DMS114 treated with DMSO at 0.1 percent for 48 hours (cell line): Measurements from ENCODE around the gene THRSP.
"Not testable (repeated sequence)": the region's sequence is repeated elsewhere in the genome, so short reads cannot be mapped to it uniquely, and the experiment has no call there.

Source experiments
- DNase-seq: peaks from one replicate; lab custom pipeline; 2025; ENCODE audit not compliant: unreplicated experiment; lab: John Stamatoyannopoulos, UW

Gene THRSP

GRCh38 chr11:78062671-78063070 lies 990 bp upstream of the THRSP start:
- no peak for DNase-seq

- DNase-seq: no peak
Observed at GRCh38 chr11:78065203-78065602, 1.5 kb downstream of the THRSP start.

- no peak for DNase-seq
Observed at GRCh38 chr11:78066471-78066870, 2.8 kb downstream of the THRSP start.

GRCh38 chr11:78067704-78068103 lies 4.0 kb downstream of the THRSP start:
- no peak for DNase-seq

DNA sequence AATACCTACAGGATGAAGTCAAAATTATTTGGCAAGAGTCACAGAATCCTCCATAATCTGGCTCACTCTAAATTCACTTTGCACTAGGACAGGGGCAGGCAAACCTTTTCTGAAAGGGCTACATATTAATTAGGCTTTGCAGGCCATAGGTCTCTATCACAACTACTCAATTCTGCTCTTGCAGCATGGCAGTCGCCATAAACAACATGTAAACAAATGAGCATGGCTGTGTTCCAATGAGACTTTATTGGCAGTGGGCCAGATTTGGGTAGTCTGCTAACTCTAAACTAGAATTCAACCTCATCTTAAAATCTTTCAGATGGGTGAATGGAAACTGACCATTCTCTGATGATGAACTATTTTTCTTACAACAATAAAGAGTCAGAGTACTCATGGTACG lies 5.8 kb downstream of the THRSP start:
- no peak for DNase-seq

DNA sequence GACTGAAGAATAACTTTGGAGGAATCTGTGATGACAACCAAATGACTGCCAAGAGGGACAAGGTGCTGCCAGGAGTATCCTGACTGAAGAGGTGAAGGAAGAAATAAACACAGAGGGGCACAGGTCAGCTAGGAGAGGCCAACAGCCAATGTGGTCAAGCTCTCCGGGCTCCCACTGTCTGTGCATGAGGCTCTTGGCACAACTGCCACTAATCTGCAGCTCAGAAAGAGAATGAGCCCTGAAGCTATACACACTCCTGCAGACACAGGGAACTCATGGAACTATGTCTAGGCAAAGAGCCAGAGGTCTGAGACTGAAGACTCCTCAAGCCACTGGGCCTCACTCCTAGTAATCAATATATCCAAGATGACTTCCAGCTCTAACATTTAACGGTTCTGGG lies 7.0 kb downstream of the THRSP start:
- DNase-seq: no peak

DNA sequence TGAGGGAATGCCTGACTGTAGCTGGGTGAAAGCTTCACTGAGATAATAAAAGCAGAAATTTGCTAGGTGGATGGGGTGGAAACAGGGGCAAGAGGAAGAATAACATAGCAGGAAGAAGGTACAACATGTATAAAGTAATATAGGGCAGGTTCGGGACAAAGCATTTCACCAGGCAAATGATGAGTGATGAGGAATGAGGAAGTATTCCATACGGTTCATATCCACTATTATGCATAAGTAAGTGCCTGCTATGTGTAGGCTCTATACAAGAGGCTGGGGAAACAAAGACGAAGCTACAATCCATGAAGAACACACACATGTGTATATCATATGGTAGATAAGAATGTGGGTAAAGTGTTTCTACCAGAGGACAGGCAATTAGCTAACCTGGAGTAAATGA lies 8.1 kb downstream of the THRSP start:
- no peak for DNase-seq

- no peak for DNase-seq
Observed at GRCh38 chr11:78072455-78072854, 8.8 kb downstream of the THRSP start.

DNA sequence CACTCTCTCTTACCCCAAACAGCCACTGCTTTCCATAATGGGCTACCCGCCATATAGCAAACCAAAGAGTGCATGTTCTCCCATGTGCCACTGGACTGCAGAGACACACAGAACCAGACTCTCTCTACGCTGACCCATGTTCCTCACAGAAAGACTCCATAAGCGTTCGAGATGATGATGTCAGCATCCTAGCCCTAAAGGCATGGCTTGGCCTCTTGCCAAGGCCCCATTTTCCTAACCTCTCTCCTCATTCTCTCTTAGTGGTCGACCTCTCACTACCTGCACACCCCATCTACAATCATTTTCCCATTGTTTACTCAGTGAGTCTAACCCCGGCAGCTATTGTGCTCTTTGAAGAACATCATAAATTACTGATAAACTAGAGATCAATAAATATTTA lies 11.1 kb downstream of the THRSP start:
- no peak for DNase-seq

- no peak for DNase-seq
Observed at GRCh38 chr11:78076733-78077403, 13.2 kb downstream of the THRSP start.

DNA sequence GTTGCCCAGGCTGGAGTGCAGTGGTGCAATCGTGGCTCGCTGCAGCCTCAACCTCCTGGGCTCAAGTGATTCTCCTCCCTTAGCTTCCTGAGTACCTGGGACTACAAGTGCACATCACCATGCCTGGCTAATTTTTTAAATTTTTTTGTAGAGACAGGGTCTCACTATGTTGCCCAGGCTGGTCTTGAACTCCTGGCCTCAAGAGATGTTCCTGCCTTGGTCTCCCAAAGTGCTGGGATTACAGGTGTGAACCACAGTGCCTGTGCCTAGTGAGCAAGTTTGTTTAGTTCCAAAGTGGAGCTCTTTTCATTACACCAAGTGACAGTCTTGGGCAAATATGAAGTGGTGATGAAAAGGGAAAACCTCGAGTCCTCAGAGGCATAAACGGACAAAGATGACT lies 13.9 kb downstream of the THRSP start:
- DNase-seq: not testable (repeated sequence)

GRCh38 chr11:78078218-78079167 lies 14.8 kb downstream of the THRSP start:
- DNase-seq: no peak

DNA sequence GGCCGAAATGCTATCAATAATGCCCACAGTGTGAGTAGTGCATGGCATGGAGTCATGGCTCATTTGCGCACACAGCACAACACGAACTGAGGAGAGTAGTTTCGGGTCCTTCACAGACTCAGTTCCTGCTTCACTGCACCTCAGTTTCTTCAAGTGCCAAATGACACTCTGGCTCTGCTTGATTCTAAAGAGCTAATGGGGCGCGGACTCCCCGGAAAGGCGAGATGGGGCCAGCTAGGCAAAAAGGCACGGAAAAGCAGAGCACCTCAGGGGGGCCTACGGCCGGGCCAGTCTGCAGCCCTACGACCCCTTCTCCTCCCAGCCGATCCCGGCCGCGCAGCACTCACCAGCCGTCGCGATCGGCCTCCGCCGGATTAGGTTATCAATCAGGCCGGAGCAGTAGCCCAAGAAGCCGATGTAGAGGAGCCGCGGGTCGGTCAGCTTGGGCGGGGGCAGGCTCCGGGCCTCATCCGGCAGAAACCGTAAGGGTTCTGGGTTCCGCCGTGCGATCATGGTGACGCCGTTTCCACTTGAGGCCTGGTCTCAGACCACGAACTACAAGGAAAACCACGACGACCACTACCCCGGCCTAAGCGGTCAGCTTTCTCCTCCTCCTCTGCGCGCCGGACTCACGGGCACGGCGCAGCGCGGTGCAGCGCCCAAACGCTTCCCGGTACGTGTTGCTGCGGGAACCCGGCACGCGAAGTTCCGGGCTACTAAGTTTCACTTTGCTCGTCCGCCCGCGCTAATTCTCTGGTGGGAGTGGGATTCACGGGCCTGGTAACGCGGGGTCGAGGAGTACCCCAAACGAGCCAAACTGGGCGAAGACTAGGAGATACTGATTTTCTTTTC lies 15.8 kb downstream of the THRSP start, which contains the start of gene NDUFC2:
Gene NDUFC2 (minus strand): TSS at position 631 of the 852 bp plus-strand sequence. CDS start 118 bp downstream, at position 513.
- peak; percentile 52 for DNase-seq

GRCh38 chr11:78080084-78080817 lies 16.6 kb downstream of the THRSP start:
- no peak for DNase-seq

DNA sequence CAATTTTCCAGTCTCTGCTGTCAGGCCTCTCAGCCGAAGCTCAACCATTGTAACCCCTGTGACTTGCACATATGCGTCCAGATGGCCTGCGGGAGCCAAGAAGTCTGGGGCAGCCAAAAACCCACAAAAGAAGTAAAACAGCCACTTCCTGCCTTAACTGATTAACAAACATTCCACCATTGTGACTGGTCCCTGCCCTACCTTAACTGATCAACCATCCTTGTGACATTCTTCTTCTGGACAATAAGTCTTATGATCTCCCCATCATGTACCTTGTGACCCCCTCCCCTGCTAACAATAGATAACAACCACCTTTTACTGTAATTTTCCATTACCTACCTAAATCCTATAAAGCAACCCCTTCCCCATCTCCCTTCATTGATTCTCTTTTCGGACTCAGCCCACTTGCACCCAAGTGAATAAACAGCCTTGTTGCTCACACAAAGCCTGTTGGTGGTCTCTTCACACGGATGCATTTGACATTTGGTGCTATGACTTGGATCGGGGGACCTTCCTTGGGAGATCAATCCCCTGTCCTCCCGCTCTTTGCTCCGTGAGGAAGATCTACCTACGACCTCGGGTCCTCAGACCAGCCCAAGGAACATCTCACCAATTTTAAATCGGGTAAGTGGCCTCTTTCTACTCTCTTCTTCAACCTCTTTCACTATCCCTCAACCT lies 17.3 kb downstream of the THRSP start:
- no peak for DNase-seq

DNA sequence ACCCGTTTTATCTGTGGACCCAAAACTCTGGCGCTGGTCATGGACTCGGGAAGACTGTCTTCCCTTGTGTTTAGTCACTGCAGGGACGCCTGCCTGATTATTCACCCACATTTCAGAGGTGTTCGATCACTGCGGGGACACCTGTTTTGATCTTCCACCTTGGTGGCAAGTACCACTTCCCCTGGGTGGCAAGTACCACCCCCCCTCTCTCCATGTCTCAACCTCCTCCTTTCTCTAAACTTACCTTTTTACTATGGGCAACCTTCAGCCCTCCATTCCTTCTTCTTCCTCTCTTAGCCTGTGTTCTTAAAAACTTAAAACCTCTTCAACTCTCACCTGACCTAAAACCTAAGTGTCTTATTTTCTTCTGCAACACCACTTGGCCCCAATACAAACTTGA lies 17.9 kb downstream of the THRSP start:
- DNase-seq: no peak

GRCh38 chr11:78082146-78082545 lies 18.5 kb downstream of the THRSP start:
- no peak for DNase-seq

DNA sequence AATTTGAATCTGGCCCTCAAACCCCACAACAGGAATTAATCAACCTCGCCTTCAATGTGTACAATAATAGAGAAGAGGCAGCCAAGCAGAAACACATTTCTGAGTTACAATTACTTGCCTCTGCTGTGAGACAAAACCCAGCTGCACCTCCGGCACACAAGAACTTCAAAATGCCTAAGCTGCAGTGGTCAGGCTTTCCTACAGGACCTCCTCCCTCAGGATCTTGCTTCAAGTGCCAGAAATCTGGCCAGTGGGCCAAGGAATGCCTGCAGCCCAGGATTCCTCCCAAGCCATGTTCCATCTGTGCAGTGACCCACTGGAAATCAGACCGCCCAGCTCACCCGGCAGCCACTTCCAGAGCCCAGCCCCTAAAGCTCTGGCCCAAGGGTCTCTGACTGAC lies 19.4 kb downstream of the THRSP start:
- DNase-seq: no peak

- not testable (repeated sequence) for DNase-seq
Observed at GRCh38 chr11:78084506-78084905, 20.8 kb downstream of the THRSP start.

GRCh38 chr11:78085972-78086371 lies 22.3 kb downstream of the THRSP start:
- no peak for DNase-seq
